Lower leg skin (tissue), 3 donors: ENCODE data around the gene TECTA.

Experiments used
- CTCF ChIP-seq, 3 donors: fragments of 450-650 bp; IDR thresholded peaks; one replicate each; pipeline ENCODE4 v1.5.1; 2016; ENCODE audit warnings: antibody characterized with exemption in 3 of 3, mild to moderate bottlenecking in 3 of 3, moderate library complexity in 2 of 3
- POLR2A ChIP-seq, 2 donors: fragments of 450-650 bp; IDR thresholded peaks; one replicate each; pipeline ENCODE4 v1.6.1; 2016 to 2017; ENCODE audit warnings: antibody characterized with exemption in 2 of 2, mild to moderate bottlenecking in 1 of 2, moderate library complexity in 1 of 2

GRCh38 chr11:121090145-121090721 lies 10.8 kb upstream of the TECTA start:
- TF ChIP-seq CTCF (IDR thresholded peaks at IDR 0.05) (no peak), POLR2A (IDR thresholded peaks at IDR 0.05) (no peak)
